HCT116 (cell line): ENCODE data around the gene SH3BP1. TPM values are rescaled to one million over a fixed set of nuclear protein-coding genes. Genes with fewer than 3 reads are reported as not detected.
"Not testable (repeated sequence)": the region's sequence is repeated elsewhere in the genome, so short reads cannot be mapped to it uniquely, and the experiment has no call there.

Experiments used
- ATAC-seq: fragments of 200-7000 bp; cut with Tn5 transposase; 2 replicates; pipeline ENCODE4 v1.9.1; 2020; ENCODE audit warnings: mild to moderate bottlenecking, moderate library complexity
- BruUV-seq: library from RNA; stranded (reverse); fragments of 400-500 nt; replicated peaks from 2 replicates; lab custom pipeline; 2021; lab: Mats Ljungman, UMichigan
- CTCF ChIA-PET: fragments of 300-600 bp; sonication (Branson Sonifier 250); formaldehyde crosslinking; loops from one replicate; lab custom pipeline; 2021; ENCODE audit warnings: antibody characterized with exemption; lab: Charles Lee
- POLR2A ChIA-PET: fragments of 300-600, 350-600 bp; sonication (Branson Sonifier 250); formaldehyde crosslinking; loops from one replicate; lab custom pipeline; 2021; ENCODE audit warnings: antibody characterized with exemption; lab: Charles Lee
- RAD21 ChIA-PET, 2 experiments: fragments of 300-600 bp; sonication (Branson Sonifier 250); formaldehyde crosslinking; loops; one replicate each; lab custom pipeline; 2023; ENCODE audit warnings: low total read pairs in 2 of 2; ENCODE audit not compliant: uncharacterized antibody in 2 of 2, unreplicated experiment in 2 of 2, low non-redundant PET in 1 of 2; lab: Charles Lee
- DNase-seq: peaks from one replicate; pipeline ENCODE4 v3.0.0-alpha.2; 2010; ENCODE audit warnings: low read depth, low spot score
- H2AFZ ChIP-seq: fragments of 200-600 bp; shearing (Covaris generic), sonication (generic); 2 replicates; pipeline ENCODE4 v1.6.1; 2017; ENCODE audit warnings: low read depth, mixed run types, mixed read lengths, antibody characterized with exemption, low read length; ENCODE audit not compliant: poor library complexity, severe bottlenecking
- H3K27ac ChIP-seq: 2 replicates; pipeline ENCODE4 v1.5.1; 2012; ENCODE audit warnings: low read depth, low read length
- H3K27me3 ChIP-seq: fragments of 200-600 bp; sonication (generic); 2 replicates; pipeline ENCODE4 v1.6.1; 2016; ENCODE audit warnings: mixed run types, low read length, mixed read lengths; ENCODE audit not compliant: insufficient read depth
- H3K36me3 ChIP-seq, 2 experiments: fragments of 200-500 bp in 1 of 2; fragments of 200-600 bp in 1 of 2; sonication (Bioruptor generic) in 1 of 2; sonication (generic) in 1 of 2; 2 replicates each; pipeline versions ENCODE4 v1.5.1 to v1.6.1; 2014 to 2016; ENCODE audit warnings: low read length in 2 of 2, inconsistent platforms in 1 of 2, mixed read lengths in 1 of 2, mixed run types in 1 of 2; ENCODE audit not compliant: insufficient read depth in 2 of 2, control insufficient read depth in 1 of 2
- H3K4me1 ChIP-seq, 2 experiments: fragments of 200-600 bp in 1 of 2; sonication (generic) in 1 of 2; 2 replicates each; pipeline versions ENCODE4 v1.5.1 to v1.6.1; 2012 to 2017; ENCODE audit warnings: low read length in 2 of 2, inconsistent platforms in 1 of 2, mild to moderate bottlenecking in 1 of 2, mixed read lengths in 1 of 2, mixed run types in 1 of 2, moderate library complexity in 1 of 2; ENCODE audit not compliant: insufficient read depth in 2 of 2, control insufficient read depth in 1 of 2
- H3K4me2 ChIP-seq: fragments of 200-600 bp; sonication (generic); 2 replicates; pipeline ENCODE4 v1.6.1; 2017; ENCODE audit warnings: mixed run types, low read length, mixed read lengths
- H3K4me3 ChIP-seq, 2 experiments: fragments of 200-600 bp in 1 of 2; sonication (generic) in 1 of 2; replicated peaks in 1 of 2; 2 replicates each; pipeline ENCODE4 v1.5.1; 2011 to 2016; ENCODE audit warnings: low read length in 2 of 2, control low read depth in 1 of 2, low read depth in 1 of 2, mild to moderate bottlenecking in 1 of 2, mixed read lengths in 1 of 2, mixed run types in 1 of 2
- H3K79me2 ChIP-seq: fragments of 200-600 bp; sonication (generic); 2 replicates; pipeline ENCODE4 v1.6.1; 2017; ENCODE audit warnings: mild to moderate bottlenecking, mixed run types, low read length, moderate library complexity, mixed read lengths; ENCODE audit not compliant: insufficient read depth
- H3K9ac ChIP-seq: fragments of 200-600 bp; sonication (generic); 2 replicates; pipeline ENCODE4 v1.6.1; 2016; ENCODE audit warnings: low read length, mixed read lengths
- H3K9me2 ChIP-seq: fragments of 200-600 bp; sonication (generic), shearing (Covaris generic); 2 replicates; pipeline ENCODE4 v1.6.1; 2017; ENCODE audit warnings: mixed run types, mild to moderate bottlenecking, moderate library complexity; ENCODE audit not compliant: insufficient read depth
- H3K9me3 ChIP-seq, 2 experiments: fragments of 200-500 bp in 1 of 2; fragments of 200-600 bp in 1 of 2; sonication (Bioruptor generic) in 1 of 2; sonication (generic) in 1 of 2; 2 replicates each; pipeline ENCODE4 v1.6.1; 2014 to 2017; ENCODE audit warnings: low read length in 2 of 2, mixed read lengths in 2 of 2, inconsistent platforms in 1 of 2, low read depth in 1 of 2, mild to moderate bottlenecking in 1 of 2, mixed run types in 1 of 2, moderate library complexity in 1 of 2; ENCODE audit not compliant: control insufficient read depth in 1 of 2, insufficient read depth in 1 of 2
- H4K20me1 ChIP-seq: fragments of 200-600 bp; sonication (generic), shearing (Covaris generic); 2 replicates; pipeline ENCODE4 v1.6.1; 2017; ENCODE audit warnings: mixed run types, mild to moderate bottlenecking, moderate library complexity; ENCODE audit not compliant: insufficient read depth
- EGR1 ChIP-seq: IDR thresholded peaks from 2 replicates; pipeline ENCODE4 v1.6.1; 2012; ENCODE audit warnings: low read depth
- TCF7L2 ChIP-seq: IDR thresholded peaks from 2 replicates; pipeline ENCODE4 v1.7.0; 2011; ENCODE audit warnings: borderline replicate concordance, inconsistent platforms; ENCODE audit not compliant: insufficient read depth, insufficient read length; ENCODE audit errors: extremely low read depth
- intact Hi-C: fragments of 100-400 bp; cut with micrococcal nuclease; formaldehyde crosslinking; loops from 2 replicates; pipeline ENCODE4 v1.10.0; 2022
- total RNA-seq: library from RNA; stranded (reverse); gene quantifications from one replicate; pipeline ENCODE4 v1.2.1, GENCODE V29; 2021; ENCODE audit not compliant: unreplicated experiment

SH3BP1 gene
- total RNA-seq, 1 experiment from 2014 or later, result 48.4 TPM

DNA sequence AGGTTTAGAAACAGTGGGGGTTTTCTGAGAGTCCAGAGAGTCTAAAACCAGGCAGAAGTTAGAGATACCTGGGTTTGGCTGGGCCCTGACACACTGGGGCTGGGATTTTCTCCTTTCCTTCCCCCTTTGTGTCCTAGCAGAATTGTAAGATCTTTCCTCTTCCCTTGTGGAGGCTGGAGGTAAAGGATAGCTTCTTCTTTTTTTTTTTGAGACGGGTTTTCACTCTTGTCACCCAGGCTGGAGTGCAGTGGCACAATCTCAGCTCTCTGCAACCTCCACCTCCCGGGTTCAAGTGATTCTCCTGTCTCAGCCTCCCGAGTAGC is 29.4 kb upstream of the SH3BP1 start:
- BruUV-seq, intact Hi-C loops, H3K9me2 ChIP-seq, H3K27me3 ChIP-seq, DNase-seq, ATAC-seq, H3K9me3 ChIP-seq, CTCF ChIA-PET, H2AFZ ChIP-seq, H3K36me3 ChIP-seq, RAD21 ChIA-PET, H4K20me1 ChIP-seq: not testable (repeated sequence)
- Histone ChIP-seq H3K79me2 (peaks cover 30% of the 10 kb centered on the region), H3K27ac (peak overlapping the region; percentile 100), H3K4me1 (peaks cover 34 to 50% of the 10 kb centered on the region in 2 experiments), H3K4me2 (peak overlapping the region; percentile 91), H3K4me3 (peak overlapping the region; percentile 82 to 93), H3K9ac (peak overlapping the region; percentile 91)
- POLR2A ChIA-PET, result interaction anchor here (1.2 to 1.6 kb wide), 3 partner anchors 8 to 65 kb away, joined by 3 to 4 read pairs (median 3); partner anchors contain the start of gene LGALS1

DNA sequence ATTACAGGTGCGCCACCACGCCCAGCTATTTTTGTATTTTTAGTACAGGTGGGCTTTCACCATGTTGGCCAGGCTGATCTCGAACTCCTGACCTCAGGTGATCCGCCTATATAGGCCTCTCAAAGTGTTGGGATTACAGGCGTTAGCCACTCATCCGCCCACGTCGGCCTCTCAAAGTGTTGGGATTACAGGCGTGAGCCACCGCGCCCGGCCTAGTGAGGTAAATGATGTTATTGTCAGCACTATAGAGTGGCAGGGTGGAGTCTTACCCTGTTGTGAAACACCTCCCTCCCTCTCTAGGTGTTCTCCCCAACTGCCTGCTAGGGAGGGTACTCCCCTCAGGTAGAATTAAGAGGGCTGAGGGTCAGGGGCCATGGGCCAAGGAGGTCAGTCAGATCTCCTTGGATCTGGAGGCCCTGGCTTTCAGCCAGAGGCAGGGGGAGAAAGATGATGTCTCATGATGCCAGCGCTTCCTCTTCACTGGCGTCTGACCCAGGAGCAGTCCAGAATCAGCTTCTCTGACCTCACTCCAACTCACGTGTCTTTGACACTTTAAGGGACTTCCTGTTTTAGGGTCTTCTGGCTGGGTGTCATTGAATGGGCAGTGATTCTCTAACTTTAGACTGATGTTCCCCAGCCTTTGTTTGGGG is 28.9 kb upstream of the SH3BP1 start:
- peaks cover 30 to 46% of the 10 kb centered on the region in 2 experiments for H3K4me1 ChIP-seq
- intact Hi-C loops, result no loop called here
- peaks cover 30% of the 10 kb centered on the region for H3K79me2 ChIP-seq
- H3K9ac ChIP-seq, result peak overlapping the region; percentile 91
- TF ChIP-seq EGR1, result 0 out of 2 replicates have a peak, but pooled peaks have one; percentile 16
- no peak for TF ChIP-seq TCF7L2
- DNase-seq, result no peak
- H3K27ac ChIP-seq, result peak overlapping the region; percentile 100
- CTCF ChIA-PET, result no interaction called here
- H3K4me2 ChIP-seq, result peak overlapping the region; percentile 91
- no peaks in the 10 kb centered on the region for H3K9me3 ChIP-seq
- H2AFZ ChIP-seq, result no peak overlapping the region
- no TSS peak for BruUV-seq
- H3K9me2 ChIP-seq, result no peaks in the 10 kb centered on the region
- no peak for ATAC-seq
- H3K4me3 ChIP-seq, result peak overlapping the region; percentile 82 to 93
- RAD21 ChIA-PET, result no interaction called here
- H3K36me3 ChIP-seq, result peaks cover 3 to 9% of the 10 kb centered on the region in 2 experiments; a peak in 3 of 4 replicates
- POLR2A ChIA-PET, result interaction anchor here (1.2 kb wide), 1 partner anchor 65 kb away, joined by 4 read pairs; the partner anchor contains the start of gene LGALS1
- H3K27me3 ChIP-seq, result no peaks in the 10 kb centered on the region
- H4K20me1 ChIP-seq, result no peaks in the 10 kb centered on the region
